GM12801 (cell line): Measurements from ENCODE around the gene PNMA1.

Source experiments
- CTCF ChIP-seq: IDR thresholded peaks from one replicate; pipeline ENCODE4 v1.5.1; 2011; ENCODE audit warnings: control low read depth; ENCODE audit not compliant: insufficient read length; ENCODE audit errors: extremely low read depth

Gene PNMA1

GRCh38 chr14:73663548-73664212 lies 50.5 kb downstream of the PNMA1 start:
- TF ChIP-seq CTCF: no peak

GRCh38 chr14:73662487-73662943 lies 51.7 kb downstream of the PNMA1 start:
- TF ChIP-seq CTCF: no peak

- TF ChIP-seq CTCF: no peak
Measured at GRCh38 chr14:73661872-73662271, 52.3 kb downstream of the PNMA1 start.
